Endothelial cell of umbilical vein (primary cell): ENCODE measurements around the gene HSF2. TPM values are rescaled to one million over a fixed set of nuclear protein-coding genes. Genes with fewer than 3 reads are reported as not detected.

Experiments used
- BruUV-seq: library from RNA; stranded (reverse); fragments of 400-500 nt; replicated peaks from 2 replicates; lab custom pipeline; 2021; lab: Mats Ljungman, UMichigan
- CTCF ChIA-PET: fragments of 300-600, 350-600 bp; sonication (Branson Sonifier 250); formaldehyde crosslinking; loops from one replicate; lab custom pipeline; 2021; ENCODE audit warnings: antibody characterized with exemption, inconsistent platforms; lab: Charles Lee
- POLR2A ChIA-PET: fragments of 300-600, 350-600 bp; sonication (Branson Sonifier 250); formaldehyde crosslinking; loops from one replicate; lab custom pipeline; 2021; ENCODE audit warnings: antibody characterized with exemption, inconsistent platforms; lab: Charles Lee
- DNase-seq: peaks from one replicate; pipeline ENCODE4 v3.0.0-alpha.2; 2011; ENCODE audit warnings: low read depth, low spot score
- FAIRE-seq: peaks from 2 replicates; lab custom pipeline; 2011; peaks lifted over from hg19 to GRCh38; lab: Jason Lieb, UNC
- H2AFZ ChIP-seq: 2 replicates; pipeline ENCODE4 v1.6.0; 2012; ENCODE audit warnings: low read depth, low read length, control low read depth, inconsistent platforms
- H3K27ac ChIP-seq: 2 replicates; pipeline ENCODE4 v1.5.1; 2011; ENCODE audit warnings: low read depth, mild to moderate bottlenecking, control low read depth, low read length, moderate library complexity; ENCODE audit not compliant: insufficient read depth
- H3K27me3 ChIP-seq, 2 experiments: 2 replicates each; pipeline versions ENCODE4 v1.6.0 to v1.6.1; 2011; ENCODE audit warnings: low read length in 2 of 2, mixed read lengths in 1 of 2; ENCODE audit not compliant: control insufficient read depth in 2 of 2, insufficient read depth in 2 of 2
- H3K36me3 ChIP-seq, 2 experiments: 2 replicates in 1 of 2; 3 replicates in 1 of 2; pipeline ENCODE4 v1.5.1; 2011; ENCODE audit warnings: low read length in 2 of 2, mild to moderate bottlenecking in 1 of 2, moderate library complexity in 1 of 2; ENCODE audit not compliant: control insufficient read depth in 2 of 2, insufficient read depth in 2 of 2; ENCODE audit errors: extremely low read depth in 1 of 2
- H3K4me1 ChIP-seq: 3 replicates; pipeline ENCODE4 v1.5.1; 2011; ENCODE audit warnings: mild to moderate bottlenecking, low read length; ENCODE audit not compliant: control insufficient read depth, insufficient read depth; ENCODE audit errors: extremely low read depth
- H3K4me2 ChIP-seq: 2 replicates; pipeline ENCODE4 v1.6.1; 2011; ENCODE audit warnings: low read length, control low read depth, mixed read lengths; ENCODE audit not compliant: insufficient read depth
- H3K4me3 ChIP-seq, 3 experiments: fragments of 200-600 bp in 1 of 3; sonication (generic), shearing (Covaris generic) in 1 of 3; replicated peaks in 1 of 3; 2 replicates each; pipeline ENCODE4 v1.5.1; 2011 to 2016; ENCODE audit warnings: control low read depth in 3 of 3, low read length in 3 of 3, mild to moderate bottlenecking in 2 of 3, inconsistent platforms in 1 of 3, low read depth in 1 of 3, moderate library complexity in 1 of 3; ENCODE audit not compliant: insufficient read depth in 1 of 3
- H3K79me2 ChIP-seq: 2 replicates; pipeline ENCODE4 v1.6.0; 2012; ENCODE audit warnings: low read length, inconsistent platforms; ENCODE audit not compliant: control insufficient read depth, insufficient read depth
- H3K9ac ChIP-seq: replicated peaks from 2 replicates; pipeline ENCODE3; 2011; ENCODE audit warnings: low read length, control low read depth; ENCODE audit not compliant: insufficient read depth; ENCODE audit errors: extremely low read depth
- H3K9me1 ChIP-seq: replicated peaks from 3 replicates; pipeline ENCODE4 v1.6.0; 2011; ENCODE audit warnings: mild to moderate bottlenecking, low read length; ENCODE audit not compliant: control insufficient read depth, insufficient read depth; ENCODE audit errors: extremely low read depth
- H3K9me3 ChIP-seq: replicated peaks from 2 replicates; pipeline ENCODE4 v1.5.1; 2012; ENCODE audit warnings: low read length, inconsistent platforms; ENCODE audit not compliant: control insufficient read depth, insufficient read depth
- H4K20me1 ChIP-seq: replicated peaks from 2 replicates; pipeline ENCODE3; 2011; ENCODE audit warnings: mild to moderate bottlenecking, low read length; ENCODE audit not compliant: control insufficient read depth, insufficient read depth; ENCODE audit errors: extremely low read depth
- CTCF ChIP-seq, 2 donors: IDR thresholded peaks; 1 replicate in 1 of 2; 2 replicates in 1 of 2; pipeline ENCODE4 v1.5.1; 2011; ENCODE audit warnings: low read length in 2 of 2, mild to moderate bottlenecking in 2 of 2, moderate library complexity in 2 of 2, control low read depth in 1 of 2, inconsistent platforms in 1 of 2, low read depth in 1 of 2; ENCODE audit not compliant: insufficient read depth in 1 of 2; ENCODE audit errors: extremely low read depth in 1 of 2
- EZH2 ChIP-seq: IDR thresholded peaks from 2 replicates; pipeline ENCODE4 v1.6.1; 2012; ENCODE audit warnings: borderline replicate concordance, low read depth, mild to moderate bottlenecking, moderate library complexity, low read length, inconsistent platforms; ENCODE audit not compliant: severe bottlenecking
- FOS ChIP-seq: IDR thresholded peaks from 2 replicates; pipeline ENCODE4 v1.6.1; 2011; ENCODE audit warnings: mild to moderate bottlenecking, low read length, moderate library complexity, borderline replicate concordance; ENCODE audit not compliant: insufficient read depth
- GATA2 ChIP-seq: IDR thresholded peaks from 2 replicates; pipeline ENCODE4 v1.7.0; 2011; ENCODE audit warnings: low read depth, mild to moderate bottlenecking, moderate library complexity, mixed read lengths, low read length; ENCODE audit not compliant: insufficient read length, insufficient read depth
- JUN ChIP-seq: IDR thresholded peaks from 2 replicates; pipeline ENCODE4 v1.6.1; 2011; ENCODE audit warnings: borderline replicate concordance, low read depth; ENCODE audit not compliant: insufficient read length, insufficient read depth
- MAX ChIP-seq: IDR thresholded peaks from 2 replicates; pipeline ENCODE4 v1.6.1; 2011; ENCODE audit not compliant: insufficient read depth, insufficient read length
- MYC ChIP-seq: IDR thresholded peaks from one replicate; pipeline ENCODE4 v1.6.1; 2011; ENCODE audit warnings: mild to moderate bottlenecking, low read depth, low read length
- POLR2A ChIP-seq: IDR thresholded peaks from 2 replicates; pipeline ENCODE4 v1.6.1; 2012; ENCODE audit warnings: low read depth, mild to moderate bottlenecking, control low read depth, low read length
- POLR2AphosphoS5 ChIP-seq: IDR thresholded peaks from 2 replicates; pipeline ENCODE4 v1.6.1; 2012; ENCODE audit warnings: low read depth, mild to moderate bottlenecking, control low read depth, low read length, moderate library complexity; ENCODE audit not compliant: insufficient read depth
- dilution Hi-C: fragments of 300-500 bp; cut with MboI; formaldehyde crosslinking; loops from one replicate; pipeline ENCODE4 v1.15.0; 2019; ENCODE audit warnings: low sequenced_read_pairs; ENCODE audit not compliant: extremely low pct_ligation_motif_present
- intact Hi-C: fragments of 100-400 bp; cut with micrococcal nuclease; formaldehyde crosslinking; loops from one replicate; pipeline ENCODE4 v1.10.0; 2022
- polyA plus RNA-seq, 4 experiments: library from polyadenylated mRNA; depleted of rRNA in 3 of 4; stranded (reverse) in 3 of 4; unstranded in 1 of 4; fragments of >200 nt; gene quantifications; 2 replicates each; pipeline versions ENCODE4 v1.2.1 to v1.2.3, GENCODE V29; 2011 to 2012; ENCODE audit warnings: missing spikeins in 1 of 4
- total RNA-seq: library from RNA; stranded (reverse); gene quantifications from 2 replicates; pipeline ENCODE4 v1.2.3, GENCODE V29; 2021

Gene HSF2
- total and polyA plus RNA-seq, 2 donors (not counting 3 experiments of a cell fraction or from before 2014, with no cell fraction given): 8.0 to 13.3 TPM

GRCh38 chr6:122422003-122422402 lies 22.6 kb downstream of the HSF2 start:
- FAIRE-seq (no peak), DNase-seq (no peak)
- no peak overlapping the region for H2AFZ ChIP-seq
- no peak overlapping the region for H3K27ac ChIP-seq
- TF ChIP-seq FOS (no peak), GATA2 (no peak), MYC (no peak), POLR2A (no peak), MAX (no peak), JUN (no peak), POLR2AphosphoS5 (no peak), CTCF (IDR thresholded peaks at IDR 0.05; ENCODE audit: extremely low read depth in 1 of 2, insufficient read depth in 1 of 2, low read depth in 1 of 2, low read length in 2 of 2) (no peak), EZH2 (no peak)
- dilution Hi-C loops (no loop called here), intact Hi-C loops (no loop called here)
- H3K9me3 ChIP-seq: no peaks in the 10 kb centered on the region
- no peak overlapping the region for H3K9ac ChIP-seq
- CTCF ChIA-PET: interaction anchor here (1.3 kb wide), 1 partner anchor 14 kb away, joined by 3 read pairs; no protein-coding TSS in a partner anchor
- H3K9me1 ChIP-seq: no peaks in the 10 kb centered on the region
- H3K79me2 ChIP-seq: no peaks in the 10 kb centered on the region
- POLR2A ChIA-PET: no interaction called here
- BruUV-seq: no TSS peak
- no peak overlapping the region for H3K4me3 ChIP-seq
- H3K27me3 ChIP-seq: no peaks in the 10 kb centered on the region
- H4K20me1 ChIP-seq: no peaks in the 10 kb centered on the region
- H3K36me3 ChIP-seq: peaks cover 3 to 10% of the 10 kb centered on the region in 2 experiments
- no peak overlapping the region for H3K4me2 ChIP-seq
- no peaks in the 10 kb centered on the region for H3K4me1 ChIP-seq
